HEK293 (cell line): ENCODE measurements around the gene KLHDC7A.

ENCODE experiments used
- KLF8 ChIP-seq: fragments of 450-650 bp; formaldehyde crosslinking; IDR thresholded peaks from 2 replicates; pipeline ENCODE4 v1.5.1; 2016; ENCODE audit warnings: missing biosample characterization, missing genetic modification characterization
- MZF1 ChIP-seq: fragments of 450-650 bp; formaldehyde crosslinking; IDR thresholded peaks from 2 replicates; pipeline ENCODE4 v1.5.1; 2017; ENCODE audit warnings: missing biosample characterization, missing genetic modification characterization, borderline replicate concordance
- YY1 ChIP-seq: fragments of 450-650 bp; formaldehyde crosslinking; IDR thresholded peaks from 2 replicates; pipeline ENCODE4 v1.5.1; 2018; ENCODE audit warnings: missing biosample characterization, missing genetic modification characterization
- ZBTB7A ChIP-seq: fragments of 450-650 bp; formaldehyde crosslinking; IDR thresholded peaks from 2 replicates; pipeline ENCODE4 v1.5.1; 2016; ENCODE audit warnings: low read depth, missing biosample characterization, missing genetic modification characterization
- ZNF19 ChIP-seq: fragments of 450-650 bp; formaldehyde crosslinking; IDR thresholded peaks from 2 replicates; pipeline ENCODE4; 2016; ENCODE audit warnings: missing biosample characterization, missing genetic modification characterization, low read depth
- ZNF274 ChIP-seq, 2 experiments: fragments of 200-500 bp in 1 of 2; fragments of 450-650 bp in 1 of 2; sonication (Bioruptor generic) in 1 of 2; formaldehyde crosslinking in 1 of 2; IDR thresholded peaks; 2 replicates each; pipeline versions ENCODE4 v1.5.1 to v1.6.1; 2014 to 2016; ENCODE audit warnings: borderline replicate concordance in 1 of 2, inconsistent platforms in 1 of 2, low read length in 1 of 2, missing biosample characterization in 1 of 2, missing genetic modification characterization in 1 of 2
- ZNF292 ChIP-seq: fragments of 450-650 bp; formaldehyde crosslinking; IDR thresholded peaks from 2 replicates; pipeline ENCODE4 v1.5.1; 2016; ENCODE audit warnings: low read depth, missing biosample characterization, missing genetic modification characterization, borderline replicate concordance
- TF ChIP-seq, protein P1 (sequence below): fragments of 450-650 bp; formaldehyde crosslinking; IDR thresholded peaks from 2 replicates; pipeline ENCODE4 v1.5.1; 2016; ENCODE audit warnings: missing biosample characterization, missing genetic modification characterization

DNA sequence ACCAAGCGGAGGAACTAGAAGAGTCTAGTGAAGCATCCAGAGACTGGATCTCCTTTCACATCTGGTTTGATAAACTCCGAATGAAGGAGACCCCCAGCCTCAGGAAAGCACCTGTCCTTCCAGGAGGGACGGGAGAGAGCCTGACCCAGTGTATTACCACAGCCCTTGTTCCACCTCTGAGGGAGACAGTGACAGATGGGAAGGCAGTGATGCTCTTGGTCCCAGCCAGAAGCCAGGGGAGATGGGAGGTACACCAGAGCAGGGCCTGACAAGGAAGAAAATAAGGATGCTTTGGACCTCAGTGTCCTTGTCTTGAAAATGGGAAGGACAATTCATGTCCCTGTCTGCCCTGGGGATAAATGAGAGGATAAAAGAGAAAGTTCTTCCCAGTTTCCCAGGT, 3.5 kb downstream of the KLHDC7A start:
- TF ChIP-seq MZF1 (tag by site-specific recombination) (no peak), KLF8 (tag by site-specific recombination) (no peak), ZBTB7A (no peak), ZNF19 (tag by site-specific recombination) (no peak), YY1 (tag by site-specific recombination) (no peak), ZNF274 (IDR thresholded peaks at IDR 0.05; ENCODE audit: low read length) (no peak), ZNF274 (tag by site-specific recombination; IDR thresholded peaks at IDR 0.05; ENCODE audit: borderline replicate concordance) (no peak), ZNF292 (tag by site-specific recombination) (no peak)
- TF ChIP-seq, protein P1, sequence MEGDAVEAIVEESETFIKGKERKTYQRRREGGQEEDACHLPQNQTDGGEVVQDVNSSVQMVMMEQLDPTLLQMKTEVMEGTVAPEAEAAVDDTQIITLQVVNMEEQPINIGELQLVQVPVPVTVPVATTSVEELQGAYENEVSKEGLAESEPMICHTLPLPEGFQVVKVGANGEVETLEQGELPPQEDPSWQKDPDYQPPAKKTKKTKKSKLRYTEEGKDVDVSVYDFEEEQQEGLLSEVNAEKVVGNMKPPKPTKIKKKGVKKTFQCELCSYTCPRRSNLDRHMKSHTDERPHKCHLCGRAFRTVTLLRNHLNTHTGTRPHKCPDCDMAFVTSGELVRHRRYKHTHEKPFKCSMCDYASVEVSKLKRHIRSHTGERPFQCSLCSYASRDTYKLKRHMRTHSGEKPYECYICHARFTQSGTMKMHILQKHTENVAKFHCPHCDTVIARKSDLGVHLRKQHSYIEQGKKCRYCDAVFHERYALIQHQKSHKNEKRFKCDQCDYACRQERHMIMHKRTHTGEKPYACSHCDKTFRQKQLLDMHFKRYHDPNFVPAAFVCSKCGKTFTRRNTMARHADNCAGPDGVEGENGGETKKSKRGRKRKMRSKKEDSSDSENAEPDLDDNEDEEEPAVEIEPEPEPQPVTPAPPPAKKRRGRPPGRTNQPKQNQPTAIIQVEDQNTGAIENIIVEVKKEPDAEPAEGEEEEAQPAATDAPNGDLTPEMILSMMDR = no peak
